GM19099 (cell line): ENCODE data around the gene PAX7.

Source experiments
- POLR2A ChIP-seq: IDR thresholded peaks from 3 replicates; pipeline ENCODE4 v1.6.1; 2011; ENCODE audit warnings: low read depth; ENCODE audit not compliant: insufficient read length; ENCODE audit errors: extremely low read depth

The PAX7 gene

GRCh38 chr1:18732686-18733085 is 102.0 kb downstream of the PAX7 start:
- no peak for TF ChIP-seq POLR2A

- no peak for TF ChIP-seq POLR2A
These were observed 103.4 kb downstream of the PAX7 start for GRCh38 chr1:18734001-18734400.

- no peak for TF ChIP-seq POLR2A
These were observed 104.0 kb downstream of the PAX7 start for GRCh38 chr1:18734461-18735223.

- no peak for TF ChIP-seq POLR2A
These were observed 104.8 kb downstream of the PAX7 start for GRCh38 chr1:18735224-18735997.

- TF ChIP-seq POLR2A = no peak
These were observed 106.3 kb downstream of the PAX7 start for GRCh38 chr1:18736958-18737357.

GRCh38 chr1:18738126-18738525 is 107.5 kb downstream of the PAX7 start:
- TF ChIP-seq POLR2A = no peak

- no peak for TF ChIP-seq POLR2A
These were observed 108.0 kb downstream of the PAX7 start for GRCh38 chr1:18738617-18739016.

GRCh38 chr1:18739408-18739807 is 108.8 kb downstream of the PAX7 start:
- no peak for TF ChIP-seq POLR2A

- TF ChIP-seq POLR2A = no peak
These were observed 109.3 kb downstream of the PAX7 start for GRCh38 chr1:18739897-18740296.

- TF ChIP-seq POLR2A = no peak
These were observed 110.0 kb downstream of the PAX7 start for GRCh38 chr1:18740617-18741016.

GRCh38 chr1:18743233-18743632 is 112.6 kb downstream of the PAX7 start:
- TF ChIP-seq POLR2A = no peak

GRCh38 chr1:18746981-18747380 is 116.3 kb downstream of the PAX7 start:
- no peak for TF ChIP-seq POLR2A

GRCh38 chr1:18747671-18748070 is 117.0 kb downstream of the PAX7 start:
- TF ChIP-seq POLR2A = no peak

GRCh38 chr1:18748435-18748834 is 117.8 kb downstream of the PAX7 start:
- TF ChIP-seq POLR2A = no peak

- TF ChIP-seq POLR2A = no peak
These were observed 118.9 kb downstream of the PAX7 start for GRCh38 chr1:18749569-18749968.

- no peak for TF ChIP-seq POLR2A
These were observed 120.0 kb downstream of the PAX7 start for GRCh38 chr1:18750600-18750999.
